Purkinje cell (primary cell): Measurements from ENCODE around the gene IFT25. TPM values are rescaled to one million over a fixed set of nuclear protein-coding genes. Genes with fewer than 3 reads are reported as not detected.

Experiments
- polyA plus RNA-seq: library from polyadenylated mRNA; unstranded; fragments of >200 nt; fragmentation: Nextera tagmentation; gene quantifications from 2 replicates; pipeline ENCODE4 v1.2.1, GENCODE V29; 2014

The IFT25 gene
- polyA plus RNA-seq = 88.2 and 121 TPM in 2 replicates

DNA sequence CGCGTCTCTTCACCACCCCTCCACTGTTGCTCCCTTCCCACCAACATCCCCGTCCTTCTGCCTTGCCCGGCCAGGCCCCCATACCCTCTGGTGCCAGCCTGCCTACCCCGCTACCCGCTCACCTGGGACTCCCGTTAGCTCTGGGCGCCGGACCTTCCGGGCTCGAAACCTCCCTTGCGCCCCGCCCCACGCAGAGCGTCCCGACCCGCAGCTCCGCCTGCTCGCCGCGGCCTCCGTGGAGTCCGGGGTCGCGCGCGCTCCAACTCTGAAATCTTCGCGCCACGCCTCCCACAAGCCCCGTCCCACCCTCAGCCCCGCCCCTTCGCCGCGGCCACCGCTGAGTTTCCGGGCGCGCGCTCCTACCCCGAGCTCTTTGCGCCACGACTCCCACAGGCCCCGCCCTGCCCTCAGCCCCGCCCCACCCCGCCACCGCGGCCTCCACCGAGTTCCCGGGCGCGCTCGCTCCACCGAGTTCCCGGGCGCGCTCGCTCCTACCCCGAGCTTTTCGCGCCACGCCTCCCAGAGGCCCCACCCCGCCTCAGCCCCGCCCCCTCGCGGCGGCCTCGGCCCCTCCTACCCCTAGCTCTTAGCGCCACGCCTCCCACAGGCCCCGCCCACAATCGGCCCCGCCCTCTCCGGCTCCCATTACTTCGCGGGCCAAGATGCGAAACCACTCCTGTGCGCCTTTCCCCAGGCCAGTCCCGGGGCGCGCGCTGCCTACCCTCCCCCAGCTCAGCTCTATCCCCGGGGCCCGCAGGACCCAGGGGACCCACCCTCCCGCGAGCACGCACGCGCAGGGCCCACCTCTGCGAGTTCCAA lies at the start of gene IFT25:
IFT25 (minus strand) TSS at position 267 of the 819 bp plus-strand sequence. CDS start 5,617 bp downstream, outside the sequence.

DNA sequence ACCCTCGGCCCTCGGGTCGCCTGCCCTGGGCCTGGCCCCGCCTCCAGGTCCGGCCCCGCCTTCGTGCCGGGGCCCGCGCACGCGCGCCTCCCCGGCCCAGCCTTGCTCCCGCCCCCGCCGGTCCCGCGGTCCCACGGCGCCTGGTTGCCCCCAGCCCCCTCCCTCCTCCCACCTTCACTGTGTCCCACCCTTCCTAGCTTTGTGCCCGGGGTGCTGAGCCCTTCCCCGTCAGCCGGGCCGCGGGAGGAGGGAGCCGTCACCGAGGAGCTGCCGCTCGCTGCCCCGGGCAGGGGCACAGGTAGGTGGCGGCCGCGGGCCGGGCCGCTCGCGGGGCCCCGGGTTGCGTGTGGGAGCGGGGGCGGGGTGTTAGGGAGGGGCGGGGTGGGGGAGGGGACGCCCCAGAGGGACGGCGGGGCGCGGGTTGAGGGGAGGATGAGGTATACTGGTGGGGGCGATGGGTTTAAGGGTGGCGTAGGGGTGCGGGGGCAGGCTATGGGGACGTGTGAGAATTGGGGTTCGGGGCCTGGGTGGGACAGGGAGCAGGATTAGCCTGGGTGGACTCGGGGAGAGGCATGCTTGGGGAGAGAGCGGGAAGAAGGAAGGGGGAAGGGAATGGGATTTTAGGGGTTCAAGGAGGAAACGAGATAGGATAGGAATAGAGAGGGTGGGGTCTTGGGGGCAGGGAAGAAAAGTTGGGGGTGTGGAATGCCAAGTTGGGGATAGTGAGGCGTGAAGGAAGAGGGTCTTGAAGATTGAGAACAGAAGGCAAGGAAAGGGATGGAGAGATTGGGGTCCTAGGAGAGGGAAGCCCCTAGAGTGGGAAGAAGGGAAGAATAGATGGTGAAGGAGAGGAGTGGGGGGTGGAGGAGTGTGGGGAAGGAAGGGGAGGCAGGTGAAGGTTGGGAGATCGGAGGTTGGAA lies 1.0 kb upstream of the IFT25 start, which contains the start of gene LRRC42:
LRRC42 (plus strand) TSS at position 99 of the 920 bp plus-strand sequence. CDS start 5,650 bp downstream, outside the sequence.

DNA sequence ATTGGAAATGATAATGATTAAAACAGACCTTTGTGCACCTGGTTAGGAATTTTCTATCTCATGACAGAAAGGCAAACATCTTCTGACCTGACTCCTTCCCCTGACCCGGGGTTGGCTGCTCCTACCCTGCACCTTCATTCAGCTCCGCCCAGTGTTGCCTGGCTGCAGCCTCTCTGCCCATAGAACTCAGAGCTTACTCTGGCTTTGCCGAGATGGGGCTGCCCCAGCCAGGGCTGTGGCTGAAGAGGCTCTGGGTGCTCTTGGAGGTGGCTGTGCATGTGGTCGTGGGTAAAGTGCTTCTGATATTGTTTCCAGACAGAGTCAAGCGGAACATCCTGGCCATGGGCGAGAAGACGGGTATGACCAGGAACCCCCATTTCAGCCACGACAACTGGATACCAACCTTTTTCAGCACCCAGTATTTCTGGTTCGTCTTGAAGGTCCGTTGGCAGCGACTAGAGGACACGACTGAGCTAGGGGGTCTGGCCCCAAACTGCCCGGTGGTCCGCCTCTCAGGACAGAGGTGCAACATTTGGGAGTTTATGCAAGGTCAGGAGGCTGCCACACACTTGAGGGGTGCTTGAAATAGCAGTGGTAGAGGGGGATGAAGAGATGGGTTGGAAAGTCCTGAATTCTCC lies 51.4 kb downstream of the IFT25 start, which contains the start of gene DIO1:
DIO1 (plus strand) TSS at position 189 of the 638 bp plus-strand sequence; CDS start at position 213, 24 bp downstream.

DNA sequence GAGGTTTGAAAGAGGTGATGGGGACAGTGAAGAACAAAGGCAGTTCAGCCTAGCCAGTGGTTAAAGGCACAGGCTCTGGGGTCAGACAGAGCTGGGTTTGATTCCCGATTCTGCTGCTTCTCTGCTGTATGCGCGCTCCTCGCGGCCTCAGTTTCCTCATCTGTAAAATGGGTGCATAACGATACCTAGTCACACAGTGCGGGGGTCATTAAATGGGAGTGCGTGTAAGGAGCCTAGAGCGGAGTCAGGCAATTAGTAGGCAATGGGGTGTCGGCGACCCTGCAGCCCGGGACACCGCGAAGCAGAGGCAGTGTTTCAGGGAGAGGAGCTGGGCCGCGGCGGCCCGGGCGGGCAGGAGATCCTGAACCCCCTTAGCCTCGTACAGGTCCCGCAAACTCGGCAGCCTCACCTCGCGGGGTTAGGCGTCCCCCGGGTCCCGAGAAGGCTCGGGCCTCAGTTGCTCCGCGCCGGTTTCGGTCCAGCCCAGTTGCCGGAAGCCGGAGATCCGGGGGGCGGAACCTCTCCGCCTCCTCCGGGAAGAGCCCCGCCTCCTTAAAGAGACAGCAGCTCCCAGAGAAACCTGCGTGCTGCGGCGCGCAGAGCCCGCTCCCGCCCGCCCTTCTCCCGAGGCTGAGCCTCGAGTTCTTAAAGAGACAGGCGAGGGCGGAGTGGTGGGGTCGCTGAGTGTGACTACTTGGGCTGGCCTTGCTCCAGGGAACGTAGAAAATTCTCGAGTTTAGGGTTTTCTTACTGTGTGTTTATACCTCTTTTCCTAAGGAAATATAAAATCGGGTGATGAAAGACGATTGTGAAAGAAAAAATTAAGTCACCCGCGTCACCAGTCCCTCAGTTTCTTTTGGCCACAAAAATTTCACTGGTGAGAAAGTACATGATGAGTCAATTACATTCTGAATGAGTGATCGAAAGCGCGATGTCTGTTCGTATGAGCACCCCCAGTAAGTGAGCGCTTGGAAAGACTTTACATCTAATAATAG lies 55.9 kb downstream of the IFT25 start, which contains the start of gene YIPF1:
YIPF1 (minus strand) TSS at position 494 of the 995 bp plus-strand sequence. CDS start 860 bp downstream, outside the sequence.

Other genes with a start within 250 kb of the IFT25 start
- gene GLIS1, start 206.5 kb downstream of the IFT25 start, polyA plus RNA-seq = not detected in 2 replicates
- gene NDC1, start 107.4 kb downstream of the IFT25 start, polyA plus RNA-seq = 10.4 and 11.6 TPM in 2 replicates
- gene YIPF1, start 55.9 kb downstream of the IFT25 start, polyA plus RNA-seq = 17.1 and 35.4 TPM in 2 replicates
- gene DIO1, start 51.5 kb downstream of the IFT25 start, polyA plus RNA-seq = not detected in 2 replicates
- 10.0 and 13.0 TPM in 2 replicates for gene LRRC42, start 651 bp upstream of the IFT25 start, polyA plus RNA-seq
- not detected in 2 replicates for gene LDLRAD1, start 72.5 kb upstream of the IFT25 start, polyA plus RNA-seq
- gene TMEM59, start 107.5 kb upstream of the IFT25 start, polyA plus RNA-seq = 431 and 436 TPM in 2 replicates
- gene TCEANC2, start 107.9 kb upstream of the IFT25 start, polyA plus RNA-seq = 2.9 and 3.5 TPM in 2 replicates
- not detected in 2 replicates for gene CDCP2, start 207.3 kb upstream of the IFT25 start, polyA plus RNA-seq